NCI-H774 (cell line): Measurements from ENCODE around the gene B3GNT9.

ENCODE experiments used
- DNase-seq: peaks from one replicate; lab custom pipeline; 2025; lab: John Stamatoyannopoulos, UW

Gene B3GNT9

DNA sequence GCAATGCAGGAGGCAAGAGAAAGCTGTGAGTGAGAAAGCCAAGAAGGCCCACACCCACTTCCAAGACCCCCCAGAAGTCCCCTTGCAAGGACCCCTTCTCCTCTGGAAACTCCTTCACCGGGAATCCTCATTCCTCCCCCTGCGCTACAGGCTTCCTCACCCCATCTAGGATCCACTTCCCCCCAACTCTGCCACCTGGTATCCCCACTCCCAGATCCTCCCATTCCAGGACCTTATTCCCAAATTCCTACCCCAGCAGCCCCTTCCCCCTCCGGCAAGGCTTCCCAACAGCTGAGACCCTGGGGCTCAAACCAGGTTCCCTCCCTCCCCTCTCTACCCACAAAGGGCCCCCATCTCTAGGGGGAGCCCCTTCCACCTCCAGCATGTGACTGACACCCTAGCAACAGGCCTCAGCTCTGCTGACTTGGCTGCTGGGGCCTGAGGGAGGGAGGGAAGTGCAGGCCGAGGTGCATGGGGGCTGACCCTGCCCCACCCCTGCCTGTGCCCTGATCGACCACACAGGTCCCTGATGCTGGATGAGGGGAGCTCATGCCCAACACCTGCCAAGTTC is 15.9 kb upstream of the B3GNT9 start:
- DNase-seq = no peak

DNA sequence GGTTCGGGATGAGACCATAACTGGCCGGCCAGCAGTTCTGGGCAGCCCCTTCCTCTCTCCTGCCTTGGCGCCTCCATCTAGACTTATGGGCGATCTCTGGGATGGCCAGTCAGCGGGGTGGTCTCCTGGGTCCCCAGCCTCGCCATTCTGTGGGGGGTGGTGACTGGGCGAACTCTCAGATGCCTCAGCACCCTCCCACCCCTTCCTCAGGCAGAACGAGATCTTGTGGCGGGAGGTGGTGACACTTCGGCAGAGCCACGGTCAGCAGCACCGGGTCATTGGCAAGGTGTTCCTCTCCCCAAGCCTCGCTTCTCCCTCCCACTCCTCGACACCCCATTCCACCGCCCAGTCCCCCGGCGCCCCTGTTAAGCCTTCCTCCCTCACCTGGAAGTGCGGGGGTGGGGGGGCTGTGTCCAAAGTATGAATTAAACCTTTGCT is 15.3 kb upstream of the B3GNT9 start:
- no peak for DNase-seq

DNA sequence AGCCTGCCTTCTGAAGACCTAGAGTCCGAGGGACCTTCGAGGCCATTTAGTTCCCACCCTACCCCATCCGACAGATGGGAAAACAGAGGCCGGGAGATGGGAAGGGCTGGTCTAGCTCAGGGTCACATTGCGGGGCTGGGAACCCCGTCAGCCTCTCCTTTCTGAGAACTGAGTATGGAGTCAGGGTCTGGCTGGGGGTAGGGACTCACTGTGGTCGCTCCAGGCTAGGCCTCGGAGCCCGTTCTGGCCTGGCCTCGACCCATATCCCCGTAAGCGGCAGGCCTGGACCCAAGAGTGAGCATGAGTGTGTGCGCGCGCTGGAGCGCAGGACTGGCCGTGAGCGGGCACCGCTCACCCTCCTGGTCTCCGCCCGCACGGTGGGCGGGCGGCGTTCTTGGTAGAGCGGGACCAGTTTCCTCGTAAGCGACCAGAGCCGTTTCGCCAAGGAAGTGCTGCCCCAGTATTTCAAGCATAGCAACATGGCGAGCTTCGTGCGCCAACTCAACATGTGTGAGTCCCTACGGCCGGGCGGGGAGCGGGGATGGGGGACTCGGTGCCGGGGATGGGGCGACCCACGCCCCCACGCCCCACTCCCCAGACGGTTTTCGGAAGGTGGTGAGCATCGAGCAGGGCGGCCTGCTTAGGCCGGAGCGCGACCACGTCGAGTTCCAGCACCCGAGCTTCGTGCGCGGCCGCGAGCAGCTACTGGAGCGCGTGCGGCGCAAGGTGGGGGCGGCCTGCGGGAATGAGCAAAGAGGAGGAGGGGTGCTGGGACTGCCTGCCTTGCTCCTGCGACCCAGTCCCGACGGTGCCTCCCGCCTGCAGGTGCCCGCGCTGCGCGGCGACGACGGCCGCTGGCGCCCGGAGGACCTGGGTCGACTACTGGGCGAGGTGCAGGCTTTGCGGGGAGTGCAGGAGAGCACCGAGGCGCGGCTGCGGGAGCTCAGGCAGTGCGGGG is 14.6 kb upstream of the B3GNT9 start:
- no peak for DNase-seq

DNA sequence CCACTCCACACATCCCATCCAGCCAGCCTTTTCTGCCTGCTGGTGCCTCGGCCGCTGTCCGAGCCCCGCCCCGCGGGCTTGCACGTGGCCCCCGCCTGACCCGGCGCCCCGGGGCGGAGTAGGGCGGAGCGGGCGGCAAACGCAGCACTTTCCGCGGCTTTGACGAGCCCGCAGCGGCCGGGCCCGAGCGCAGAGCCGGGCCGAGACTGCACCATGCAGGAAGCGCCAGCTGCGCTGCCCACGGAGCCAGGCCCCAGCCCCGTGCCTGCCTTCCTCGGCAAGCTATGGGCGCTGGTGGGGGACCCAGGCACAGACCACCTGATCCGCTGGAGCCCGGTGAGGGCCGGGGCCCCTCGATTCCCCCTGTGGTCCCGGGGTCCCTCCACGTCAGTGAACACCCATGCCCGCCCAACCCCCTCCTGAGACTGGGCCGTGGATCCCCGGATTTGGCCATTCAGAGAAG is 13.8 kb upstream of the B3GNT9 start, which contains the start of gene HSF4:
HSF4 (plus strand) TSS at position 147 of the 463 bp plus-strand sequence; CDS start at position 214, 67 bp downstream.
- no peak for DNase-seq

DNA sequence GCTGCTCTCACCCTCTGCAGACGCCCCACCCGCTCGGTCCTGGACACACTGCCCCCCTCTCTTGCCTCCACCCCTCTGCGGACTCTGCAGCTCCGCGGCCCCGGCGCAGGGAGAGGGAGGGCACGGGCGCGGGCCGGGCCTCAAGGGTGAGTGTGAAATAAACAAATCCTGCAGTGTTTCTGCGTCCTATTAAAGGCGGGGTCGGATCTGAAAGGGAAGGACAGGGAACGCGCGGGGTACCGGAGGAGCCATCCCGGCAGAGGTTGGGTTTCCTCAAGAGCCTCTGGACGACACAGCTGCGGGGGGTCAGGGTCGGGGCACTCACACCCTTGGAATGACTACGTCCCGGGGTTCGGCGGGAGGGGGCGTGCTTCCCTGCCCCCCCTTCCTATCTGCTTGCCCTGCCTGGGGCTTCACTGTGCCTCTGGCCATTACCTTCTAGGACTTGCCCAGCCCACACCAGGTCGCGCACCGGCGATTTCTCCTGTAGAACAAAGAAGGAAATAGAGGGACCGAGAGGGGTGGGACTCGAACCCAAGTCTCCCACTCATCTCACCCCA is 13.3 kb upstream of the B3GNT9 start:
- no peak for DNase-seq

DNA sequence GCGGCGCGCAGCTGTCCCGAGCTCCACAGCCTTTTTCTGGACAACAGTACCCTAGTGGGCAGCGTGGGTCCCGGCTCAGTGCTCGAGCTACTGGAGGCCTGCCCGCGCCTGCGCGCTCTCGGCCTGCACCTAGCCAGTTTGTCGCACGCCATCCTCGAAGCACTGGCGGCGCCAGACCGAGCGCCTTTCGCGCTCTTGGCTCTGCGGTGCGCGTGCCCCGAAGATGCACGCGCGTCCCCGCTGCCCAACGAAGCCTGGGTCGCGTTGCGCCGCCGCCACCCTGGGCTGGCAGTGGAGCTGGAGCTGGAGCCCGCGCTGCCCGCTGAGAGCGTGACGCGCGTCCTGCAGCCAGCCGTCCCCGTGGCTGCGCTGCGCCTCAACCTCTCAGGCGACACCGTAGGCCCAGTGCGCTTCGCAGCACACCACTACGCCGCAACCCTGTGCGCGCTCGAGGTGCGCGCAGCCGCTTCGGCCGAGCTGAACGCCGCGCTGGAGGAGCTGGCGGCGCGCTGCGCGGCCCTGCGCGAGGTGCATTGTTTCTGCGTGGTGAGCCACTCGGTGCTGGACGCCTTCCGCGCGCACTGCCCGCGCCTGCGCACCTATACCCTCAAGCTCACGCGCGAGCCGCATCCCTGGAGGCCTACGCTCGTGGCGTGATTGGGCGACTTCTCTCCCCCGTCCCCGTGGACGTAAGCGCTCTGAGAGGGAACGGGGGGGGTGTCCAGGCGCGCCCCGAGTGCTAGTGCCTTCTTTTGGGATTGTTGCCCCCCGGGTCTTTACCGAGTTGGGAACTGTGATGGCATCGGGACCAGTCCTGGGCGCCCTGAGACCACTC is 12.6 kb upstream of the B3GNT9 start:
- peak; percentile 41 for DNase-seq

DNA sequence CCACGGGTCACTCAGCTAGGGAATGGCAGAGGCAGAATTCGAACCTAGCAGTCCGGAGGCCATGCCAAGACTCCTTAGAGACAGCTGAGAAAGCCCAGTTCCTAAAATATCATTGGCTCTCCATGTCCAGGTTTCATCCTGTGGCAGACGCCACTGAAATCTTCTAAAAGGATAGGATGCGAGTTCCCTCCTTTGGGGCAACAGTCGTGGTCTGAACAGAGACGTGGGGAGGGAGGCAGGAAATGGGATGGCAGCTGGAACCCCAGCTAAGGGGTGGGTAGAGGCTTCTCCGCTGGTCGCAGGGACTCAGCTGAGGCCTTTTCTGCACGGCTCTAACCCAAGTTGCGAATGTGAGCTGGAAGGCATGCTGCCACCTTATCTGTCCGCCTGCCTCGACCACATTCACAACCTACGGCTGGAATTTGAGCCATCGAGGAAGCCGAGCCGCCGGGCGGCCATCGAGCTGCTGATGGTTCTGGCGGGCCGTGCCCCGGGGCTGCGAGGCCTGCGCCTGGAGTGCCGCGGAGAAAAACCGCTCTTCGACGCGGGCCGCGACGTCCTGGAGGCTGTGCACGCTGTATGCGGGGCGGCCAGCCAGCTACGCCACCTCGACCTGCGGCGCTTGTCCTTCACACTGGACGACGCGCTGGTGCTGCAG is 11.8 kb upstream of the B3GNT9 start:
- no peak for DNase-seq

DNA sequence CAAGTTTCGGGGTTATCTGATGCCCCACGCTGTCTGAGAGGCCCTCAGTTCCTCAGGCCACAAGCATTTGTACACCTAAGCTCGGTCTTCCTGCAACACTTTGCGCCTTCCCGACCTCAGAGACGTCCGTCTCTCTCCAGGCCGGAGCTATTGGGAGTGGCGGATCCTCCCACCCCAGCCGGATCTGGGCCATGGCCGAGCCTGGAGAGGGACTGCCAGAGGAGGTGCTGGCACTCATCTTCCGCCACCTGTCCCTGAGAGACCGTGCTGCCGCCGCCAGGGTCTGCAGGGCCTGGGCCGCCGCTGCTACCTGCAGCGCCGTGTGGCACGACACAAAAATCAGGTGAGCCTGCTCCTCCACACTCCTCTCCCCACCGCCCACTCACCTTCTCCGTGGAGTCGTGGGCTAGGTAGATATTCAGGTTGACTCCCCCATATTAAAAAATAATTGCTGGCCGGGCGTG is 10.8 kb upstream of the B3GNT9 start:
- no peak for DNase-seq

DNA sequence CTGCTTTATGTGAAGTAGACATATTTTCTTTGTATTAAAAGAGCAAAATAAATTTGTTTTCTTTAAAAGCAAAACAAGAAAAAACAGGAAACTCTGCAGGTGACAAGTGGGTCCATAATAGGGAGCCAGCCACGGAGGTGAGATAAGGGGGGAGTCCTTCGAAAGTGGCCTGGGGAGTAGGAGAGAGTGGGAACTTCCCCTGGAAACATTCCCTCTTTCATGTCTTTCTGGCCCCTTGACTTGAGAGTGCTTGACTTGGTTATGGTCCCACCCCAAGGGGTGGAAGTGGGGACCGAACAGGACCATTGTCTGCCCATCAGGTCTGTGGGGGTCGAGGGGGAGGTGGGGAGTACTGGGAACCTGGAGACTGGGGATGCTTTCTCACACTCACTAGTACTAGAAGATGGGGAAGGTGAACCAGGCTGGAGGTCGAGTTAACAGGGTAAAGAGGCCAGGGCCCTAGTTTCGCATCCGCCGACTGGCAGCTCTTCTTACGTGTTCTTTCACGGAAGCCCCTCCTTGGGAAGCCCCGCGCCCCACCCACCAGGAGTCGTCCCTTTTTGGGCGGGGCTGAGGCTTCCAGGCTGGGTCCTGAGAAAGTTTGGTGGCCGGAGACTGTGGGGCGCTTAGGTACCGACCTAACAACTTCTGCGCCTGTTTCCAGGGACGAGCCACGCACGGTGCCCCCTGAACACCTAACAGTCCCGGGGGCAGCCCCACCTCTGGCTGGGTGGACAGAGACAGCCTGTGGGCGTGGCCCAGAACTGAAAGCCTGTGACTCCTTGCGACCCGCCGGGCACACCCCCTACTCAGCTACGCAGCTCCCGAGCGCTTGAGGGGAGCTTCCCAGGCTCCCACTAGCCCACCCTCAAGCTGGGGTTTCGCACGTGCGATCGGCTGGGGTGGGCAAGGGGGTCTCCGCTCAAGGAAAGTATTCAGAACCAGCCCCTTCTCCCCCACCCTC is 8.1 kb upstream of the B3GNT9 start:
- no peak for DNase-seq

DNA sequence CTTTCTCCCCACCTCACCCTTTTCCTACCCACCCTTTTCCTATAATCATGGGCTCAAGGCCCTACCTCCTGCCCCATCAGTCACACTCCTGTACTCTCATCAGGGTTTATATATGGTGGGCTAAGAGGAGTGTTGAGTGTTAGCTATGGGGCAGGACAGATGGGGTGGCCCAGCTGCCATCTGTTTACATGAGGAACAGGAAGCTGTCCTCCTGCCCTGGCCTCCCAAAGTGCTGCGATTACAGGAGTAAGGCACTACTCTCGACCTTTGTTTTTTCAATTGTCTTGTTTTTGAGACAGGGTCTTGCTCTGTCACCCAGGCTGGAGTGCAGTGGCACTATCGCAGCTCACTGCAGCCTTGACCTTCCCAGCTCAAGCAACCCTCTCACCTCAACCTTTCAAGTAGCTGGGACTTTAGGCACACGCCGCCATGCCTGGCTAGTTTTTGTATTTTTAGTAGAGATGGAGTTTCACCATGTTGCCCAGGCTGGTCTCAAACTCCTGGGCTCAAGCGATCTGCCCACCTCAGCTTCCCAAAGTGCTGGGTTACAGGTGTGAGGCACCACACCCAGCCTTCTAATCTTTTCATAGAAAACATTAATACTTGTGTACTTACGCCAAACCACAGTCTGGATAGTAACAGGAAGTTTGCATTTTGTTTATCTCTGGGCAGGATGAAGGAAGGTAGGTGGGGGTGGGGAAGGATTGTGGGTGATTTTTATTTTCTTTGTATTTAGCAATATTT is 7.3 kb upstream of the B3GNT9 start:
- no peak for DNase-seq

DNA sequence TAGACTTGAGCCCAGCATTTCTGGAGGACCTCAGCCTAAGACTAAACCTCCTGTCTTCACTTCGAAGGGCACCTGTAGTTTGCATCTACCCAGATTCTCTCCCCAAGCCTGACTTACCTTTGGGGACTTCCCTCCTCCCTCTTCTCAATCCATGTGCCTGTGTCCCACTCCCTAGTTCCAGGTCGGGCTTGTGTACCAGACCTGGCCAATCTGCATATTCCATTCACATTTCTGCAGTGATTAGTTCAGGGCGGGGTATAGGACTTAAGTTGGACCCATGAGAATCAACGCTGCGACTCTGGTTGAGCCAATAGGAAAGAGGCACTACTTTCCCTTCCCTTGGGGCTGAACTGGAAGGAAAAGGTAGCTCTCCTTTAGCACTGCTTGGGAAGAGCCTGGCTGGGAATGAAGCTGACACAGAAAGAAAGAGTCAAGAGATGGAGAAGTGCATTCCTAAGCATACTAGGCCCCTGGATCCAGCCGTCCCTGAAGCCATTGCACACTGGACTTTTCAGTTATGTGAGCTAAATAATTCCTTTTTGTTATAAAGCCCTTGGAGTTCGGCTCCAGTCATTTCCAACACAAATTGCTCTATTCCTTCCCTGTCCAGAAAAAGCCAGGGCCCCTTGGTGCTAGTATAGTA is 6.4 kb upstream of the B3GNT9 start:
- no peak for DNase-seq

DNA sequence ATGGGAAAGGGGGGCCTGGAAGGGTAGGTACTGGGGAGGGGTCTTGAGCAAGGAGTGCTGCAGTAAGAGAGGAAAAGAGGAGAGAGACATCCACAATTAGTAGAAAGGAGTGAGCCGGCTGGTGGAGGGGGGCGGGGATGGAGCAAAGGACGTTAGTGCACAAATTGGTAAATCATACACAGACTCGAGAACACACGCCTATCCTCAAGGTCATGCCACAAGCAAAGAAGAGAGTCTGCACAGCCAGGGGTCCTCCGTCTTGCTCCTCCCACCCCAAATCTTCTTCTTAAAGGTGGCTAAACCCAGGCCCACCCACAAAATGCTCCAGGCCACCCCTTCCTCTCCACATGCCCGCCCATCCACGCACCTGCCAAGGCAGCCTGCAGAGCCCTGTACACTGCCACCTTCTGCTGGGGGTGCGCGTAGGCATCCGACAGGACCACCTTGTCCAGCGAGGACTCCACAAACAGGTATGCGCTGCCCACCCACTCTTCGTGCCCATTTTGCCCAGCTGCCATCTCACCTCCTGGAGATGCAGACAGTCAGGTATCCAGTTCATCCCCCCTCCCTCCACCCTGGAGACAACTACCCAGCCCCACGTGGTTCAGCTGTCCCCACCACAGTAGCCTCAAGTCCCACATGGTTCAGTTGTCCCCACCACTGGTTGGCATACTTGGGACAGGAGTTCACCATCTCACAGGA is 5.5 kb upstream of the B3GNT9 start:
- DNase-seq = no peak

DNA sequence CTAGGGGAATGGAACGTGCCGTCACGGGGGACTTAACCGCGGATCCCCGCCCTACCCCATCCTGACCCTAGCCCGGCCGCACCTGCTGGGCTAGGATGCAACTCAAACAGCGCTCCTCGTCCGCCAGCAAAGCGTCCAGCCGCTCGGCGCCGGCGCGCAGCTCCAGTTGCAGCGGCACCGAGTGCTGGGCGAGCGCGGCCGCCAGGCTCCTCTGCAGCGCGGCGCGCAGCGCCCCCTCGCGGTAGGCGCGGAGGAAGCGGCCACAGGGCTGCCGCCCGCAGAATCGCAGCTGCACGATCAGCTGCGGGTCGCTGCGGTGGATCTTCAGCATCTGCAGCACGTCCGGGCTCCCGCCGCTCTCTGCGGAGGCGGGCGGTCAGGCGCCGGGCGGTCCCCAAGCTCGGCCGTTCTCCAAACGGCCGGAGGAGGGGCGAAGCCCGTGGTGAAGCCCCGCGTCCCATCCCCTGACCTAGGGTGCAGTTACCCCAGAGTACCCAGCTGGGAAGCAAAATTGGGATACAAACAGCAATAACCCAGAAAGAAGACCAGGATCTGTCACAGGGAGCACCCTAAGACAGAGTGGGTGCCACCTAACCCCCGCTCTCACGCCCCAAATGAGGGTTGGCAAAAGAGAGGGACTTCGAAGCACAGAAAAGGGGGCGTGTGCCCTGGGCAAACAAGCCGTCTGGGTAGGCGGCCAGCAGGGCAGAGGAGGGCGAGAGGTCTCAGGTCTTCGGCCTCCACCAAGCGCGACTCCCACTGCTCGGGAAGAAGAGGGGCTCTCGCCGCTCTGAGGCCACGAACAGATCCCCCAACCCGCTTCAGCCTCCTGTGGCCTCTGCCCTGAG is 4.7 kb upstream of the B3GNT9 start:
- DNase-seq = peak; percentile 30

DNA sequence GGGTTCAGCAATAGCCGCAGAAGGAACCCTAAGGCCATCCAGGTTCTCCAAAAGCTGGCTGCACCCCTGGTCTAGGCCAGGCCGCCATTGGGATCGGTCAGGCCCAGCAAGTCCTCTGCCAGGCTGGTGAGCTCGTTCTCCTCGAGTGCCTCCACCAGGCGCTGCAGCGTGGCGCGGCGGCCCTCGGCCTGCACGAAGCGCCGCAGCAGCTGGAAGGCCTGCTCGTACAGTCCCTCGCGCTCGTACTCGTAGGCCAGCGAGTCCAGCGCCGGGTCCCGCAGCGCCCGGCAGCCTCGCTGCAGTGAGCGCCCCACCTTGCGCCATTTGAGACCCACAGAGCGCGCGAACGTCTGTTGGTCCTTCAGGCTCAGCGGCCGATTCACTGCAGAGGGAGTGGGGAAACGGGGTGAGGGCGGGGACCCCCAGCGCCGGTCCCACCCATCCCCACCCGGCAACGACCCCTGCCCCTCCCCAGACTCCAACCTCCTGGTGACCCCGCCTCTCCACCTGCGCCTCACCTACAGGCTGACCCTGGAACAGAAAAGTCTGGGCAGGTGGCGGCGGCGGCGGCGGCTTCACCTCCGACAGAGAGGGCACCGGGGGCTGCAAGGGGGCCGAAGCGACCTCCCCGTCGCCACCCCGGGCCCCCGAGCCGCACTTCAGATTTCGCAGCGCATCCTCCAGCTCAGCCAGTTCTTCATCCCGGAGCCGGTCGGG is 3.9 kb upstream of the B3GNT9 start:
- no peak for DNase-seq

DNA sequence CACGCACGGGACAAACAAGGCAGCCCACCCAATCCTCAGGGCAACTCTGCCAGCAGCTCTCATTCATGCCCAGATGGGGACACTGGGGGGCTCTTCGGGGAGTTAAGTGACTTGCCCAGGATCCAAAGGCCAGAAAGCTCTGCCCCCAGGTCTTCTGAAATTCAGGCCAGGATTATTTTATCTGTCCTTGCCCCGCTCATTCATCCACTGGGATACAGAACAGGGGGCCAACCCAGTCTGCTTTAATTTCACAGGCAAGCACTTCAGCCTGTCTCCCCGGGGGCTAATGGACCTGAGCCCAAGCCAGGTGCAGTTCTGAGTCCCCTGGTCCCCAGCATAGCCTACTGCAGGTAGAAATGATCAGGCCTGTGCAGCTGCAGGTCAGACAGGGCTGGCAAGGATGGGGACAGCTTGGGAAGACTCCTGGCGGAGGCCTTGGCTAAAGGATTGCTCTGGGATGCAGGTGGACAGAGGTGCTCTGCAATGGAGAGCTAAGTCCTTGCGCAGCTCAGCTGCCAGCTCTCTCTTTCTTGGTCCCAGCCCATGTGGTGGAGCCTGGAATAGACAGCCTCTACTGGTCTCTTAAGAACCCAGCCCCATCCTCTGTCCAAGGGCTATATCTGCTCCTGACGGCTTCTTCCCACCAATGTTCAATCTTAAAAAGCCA is 766 bp upstream of the B3GNT9 start:
- no peak for DNase-seq
